ENCODE data around the gene DNAJB5.
"Not testable (repeated sequence)": the region's sequence is repeated elsewhere in the genome, so short reads cannot be mapped to it uniquely, and the experiment has no call there.

DNAJB5 gene

DNA sequence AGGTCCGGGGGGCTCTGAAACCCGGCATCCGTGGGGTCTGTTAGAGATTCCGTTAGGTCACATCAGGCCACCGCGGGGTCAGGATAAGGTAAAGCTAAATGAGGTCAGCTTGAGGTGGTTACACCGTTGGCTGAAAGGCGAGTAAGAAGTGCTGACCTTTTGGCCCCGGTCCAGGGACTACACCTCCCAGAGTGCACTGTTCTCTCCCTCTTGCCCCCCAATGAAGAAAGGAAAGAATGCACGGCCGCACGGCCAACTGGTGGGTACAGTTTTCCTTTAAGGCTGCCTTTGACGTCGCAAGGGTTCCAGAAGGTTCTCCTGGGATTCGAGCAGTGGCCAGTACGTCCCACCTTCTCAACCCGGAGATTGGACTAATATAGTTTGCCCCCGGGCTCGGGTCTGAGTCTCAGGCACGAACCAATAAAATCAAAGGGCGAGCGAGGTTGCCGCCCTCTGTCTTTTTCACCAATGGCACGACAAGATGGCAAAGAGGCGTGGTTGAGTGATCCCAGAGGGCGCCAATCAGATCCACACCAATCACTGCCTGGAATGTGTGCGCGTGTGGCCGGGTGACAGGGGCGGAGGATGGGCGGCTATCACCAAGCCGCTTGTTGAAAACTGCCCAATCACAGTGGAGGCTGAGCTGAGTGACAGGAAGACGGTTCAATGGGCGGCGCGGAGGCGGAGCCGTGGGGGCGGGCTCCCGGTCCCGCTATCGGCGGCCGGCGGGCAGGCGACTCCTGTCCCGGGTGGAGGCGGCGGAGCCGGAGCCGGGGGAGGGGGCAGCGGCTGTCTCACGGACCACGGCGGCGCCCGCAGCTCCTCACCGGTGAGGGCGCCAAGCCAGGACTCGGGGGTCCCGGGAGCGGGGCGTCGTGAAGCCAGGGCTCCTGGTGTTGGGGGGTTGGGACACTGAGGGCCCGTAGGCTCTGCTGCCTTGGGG is at the start of gene DNAJB5:
Gene DNAJB5, plus strand, starts transcription at position 743 of the 943 bp plus-strand sequence. CDS start 886 bp downstream, outside the sequence.
- DNase-seq: peak; percentile 99 to 100

DNA sequence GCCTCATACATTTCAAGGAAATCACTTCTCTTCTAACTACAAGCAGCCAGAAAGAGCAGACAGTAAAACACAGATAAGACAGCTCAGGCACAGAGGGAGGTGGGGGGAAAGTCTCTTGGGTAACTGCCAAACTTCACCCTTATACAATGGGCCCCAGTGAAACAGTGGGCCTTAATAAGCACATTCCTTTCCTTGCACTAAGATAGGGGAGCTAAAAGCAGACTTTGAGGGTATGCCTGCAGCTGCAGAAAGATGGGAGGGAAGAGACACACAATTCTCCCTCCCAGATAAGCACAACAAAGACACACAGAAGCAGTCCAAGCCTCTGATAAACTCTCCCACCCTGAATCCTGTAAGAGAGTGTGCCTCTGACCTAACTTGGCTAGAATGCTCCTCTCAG is 49.6 kb upstream of the DNAJB5 start:
- not testable (repeated sequence) for DNase-seq

DNA sequence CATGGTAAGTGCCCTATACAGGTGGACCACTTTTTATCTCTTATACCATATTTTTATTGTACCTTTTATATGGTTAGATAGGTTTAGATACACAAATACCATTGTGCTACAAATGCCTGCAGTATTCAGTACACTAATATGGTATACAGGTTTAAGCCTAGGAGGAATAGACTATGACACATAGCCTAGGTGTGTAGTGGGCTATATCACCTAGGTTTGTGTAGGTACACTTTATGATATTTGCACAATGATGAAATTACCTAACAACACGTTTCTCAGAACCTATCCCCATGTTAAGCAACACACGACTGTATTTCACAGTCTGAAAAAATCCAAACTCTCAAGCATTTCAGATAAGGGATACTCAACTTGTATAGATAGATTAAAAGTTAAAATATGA is 41.1 kb upstream of the DNAJB5 start:
- DNase-seq: no peak

DNA sequence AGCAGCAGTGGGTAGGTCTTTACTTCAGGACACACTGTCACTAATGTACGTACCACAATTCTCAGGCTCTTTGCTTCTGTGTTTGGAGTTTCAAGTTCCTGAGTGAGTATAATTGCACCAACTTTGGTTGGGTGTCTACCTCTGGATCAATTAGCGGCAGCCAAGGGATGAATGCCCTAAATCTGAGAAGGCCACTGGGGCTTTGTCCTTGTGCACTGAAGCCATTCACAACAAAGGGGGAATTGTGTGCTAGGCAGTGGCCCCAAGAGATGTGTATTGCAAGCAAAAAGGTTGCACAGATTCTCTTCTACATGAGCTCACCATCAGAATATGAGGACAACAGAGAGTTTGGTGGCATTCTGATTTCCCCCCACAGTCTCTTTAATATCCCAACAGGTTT is 35.3 kb upstream of the DNAJB5 start:
- DNase-seq: no peak

DNA sequence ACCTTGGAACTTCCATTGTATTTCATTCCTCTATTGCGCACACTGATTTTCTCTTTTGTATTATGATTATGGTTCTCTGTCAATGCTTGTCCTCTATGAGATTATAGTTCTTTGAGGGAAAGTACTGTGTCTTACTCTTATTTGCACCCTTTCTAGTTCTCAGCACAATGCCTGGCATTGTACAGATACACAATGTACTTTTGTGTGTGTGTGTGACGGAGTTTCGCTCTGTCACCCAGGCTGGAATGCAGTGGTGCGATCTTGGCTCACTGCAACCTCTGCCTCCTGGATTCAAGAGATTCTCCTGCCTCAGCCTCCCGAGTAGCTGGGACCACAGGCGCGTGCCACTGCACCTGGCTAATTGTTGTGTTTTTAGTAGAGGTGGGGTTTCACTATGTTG is 33.5 kb upstream of the DNAJB5 start:
- DNase-seq: not testable (repeated sequence)

DNA sequence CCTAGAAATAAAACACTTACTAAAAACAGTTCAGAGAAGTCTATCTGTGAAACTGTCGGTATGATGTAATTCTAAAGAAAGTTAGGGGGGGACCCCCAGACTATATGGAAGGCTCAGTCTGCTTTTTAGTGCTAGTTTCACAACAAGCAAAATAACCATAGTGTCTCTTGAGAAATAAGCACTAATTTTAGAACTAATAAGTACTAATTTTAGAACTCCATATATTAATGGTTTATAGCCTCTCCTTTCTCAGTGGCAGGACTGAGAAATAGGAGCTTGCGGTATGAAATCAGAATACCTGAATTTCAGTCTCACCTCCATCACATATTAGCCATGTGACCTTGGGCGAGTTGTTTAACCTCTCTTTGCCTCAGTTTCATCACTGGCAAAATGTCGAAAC is 32.9 kb upstream of the DNAJB5 start:
- DNase-seq: no peak

DNA sequence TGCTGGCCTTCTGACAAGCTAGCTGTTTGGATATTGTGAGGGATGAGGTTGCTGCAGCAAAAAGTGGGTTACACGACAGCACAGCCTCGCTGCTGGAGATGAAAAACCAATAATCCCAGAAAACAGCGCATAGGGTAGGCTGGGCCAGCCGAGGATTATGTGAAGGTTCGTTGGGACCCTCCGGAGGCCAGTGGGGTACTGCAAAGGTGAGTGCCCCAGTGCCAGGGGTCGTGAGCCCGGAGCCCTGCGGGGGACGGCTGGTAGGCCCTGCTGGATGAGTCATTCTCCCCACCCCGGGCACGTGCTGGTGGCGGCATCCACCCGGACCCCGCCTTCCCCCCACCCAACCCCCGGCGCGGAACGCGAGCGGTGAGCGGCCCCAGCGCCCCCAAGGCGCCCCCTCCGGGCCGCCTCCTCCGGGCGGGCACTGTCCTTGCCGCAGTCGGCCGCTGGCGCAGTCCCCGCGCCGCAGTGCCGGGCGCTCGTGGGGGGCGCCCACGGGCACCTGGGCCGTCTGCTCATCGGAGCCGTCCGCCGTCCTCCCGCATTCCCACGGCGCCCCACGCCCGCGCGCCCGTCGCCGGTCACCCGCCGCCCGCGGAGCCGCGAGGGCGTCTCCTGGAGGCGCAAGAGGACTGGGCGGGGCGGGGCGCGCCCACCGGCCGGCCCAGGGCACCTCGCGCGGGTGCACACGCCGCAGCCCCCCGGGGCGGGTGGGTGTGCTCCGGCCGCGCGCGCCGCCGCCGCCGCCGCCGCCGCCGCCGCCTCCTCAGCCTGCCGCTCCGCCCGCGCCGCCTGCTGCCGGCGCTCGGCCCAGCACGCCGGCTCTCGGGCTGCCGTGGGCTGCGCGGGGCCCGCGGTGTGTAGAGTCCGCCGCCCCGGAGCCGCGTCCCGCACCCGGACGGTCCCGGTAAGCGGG is 31.8 kb upstream of the DNAJB5 start, which contains the start of gene PHF24:
Gene PHF24, plus strand, starts transcription at position 794 of the 919 bp plus-strand sequence. CDS start 13,014 bp downstream, outside the sequence.
- DNase-seq: no peak

DNA sequence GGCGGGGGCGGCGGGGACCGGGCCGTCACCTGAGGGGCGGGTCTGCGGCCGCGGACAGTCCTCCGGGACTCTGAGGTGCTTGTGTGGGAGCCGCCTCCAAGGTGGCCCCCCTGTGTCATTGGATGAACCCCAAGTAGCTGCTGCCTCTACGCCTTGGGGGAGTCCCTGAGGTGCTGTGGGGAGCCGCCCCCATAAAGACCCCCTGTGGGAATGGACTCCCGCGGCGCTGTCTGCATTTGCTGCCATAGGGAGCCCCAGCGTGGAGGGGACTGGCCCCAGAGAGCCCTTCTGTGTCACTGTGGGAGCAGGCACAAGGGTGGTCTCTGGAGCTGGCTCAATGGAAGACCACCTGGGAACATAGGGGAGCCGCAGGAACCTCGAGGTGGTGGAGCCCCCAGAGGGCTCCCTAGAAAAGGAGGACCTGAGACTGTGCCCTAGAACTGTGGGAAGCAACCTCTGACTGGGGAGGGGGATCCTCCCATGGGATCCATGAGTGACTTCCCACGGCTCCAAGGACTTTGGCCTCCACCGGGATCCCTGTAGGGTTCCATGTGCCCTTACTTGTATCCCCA is 31.0 kb upstream of the DNAJB5 start:
- DNase-seq: no peak

DNA sequence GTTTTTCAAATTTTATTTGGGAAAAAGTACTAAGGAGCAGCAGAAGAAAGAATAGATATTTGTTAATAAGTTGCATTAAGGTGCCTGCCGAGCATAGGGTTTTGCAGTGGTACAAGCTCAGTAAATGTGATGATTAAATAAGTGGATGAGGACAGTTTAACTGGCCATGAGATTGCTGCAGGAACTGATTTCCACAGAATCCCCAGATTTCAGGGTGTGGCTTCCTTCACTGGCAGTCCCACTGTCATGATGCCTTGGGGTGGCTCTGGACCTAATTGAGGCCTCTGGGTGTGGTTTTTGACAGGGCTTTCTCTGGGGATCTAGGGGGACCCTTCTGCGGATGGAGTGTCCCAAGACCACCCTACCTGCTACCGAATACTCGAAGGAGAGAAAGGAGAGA is 30.1 kb upstream of the DNAJB5 start:
- DNase-seq: no peak

DNA sequence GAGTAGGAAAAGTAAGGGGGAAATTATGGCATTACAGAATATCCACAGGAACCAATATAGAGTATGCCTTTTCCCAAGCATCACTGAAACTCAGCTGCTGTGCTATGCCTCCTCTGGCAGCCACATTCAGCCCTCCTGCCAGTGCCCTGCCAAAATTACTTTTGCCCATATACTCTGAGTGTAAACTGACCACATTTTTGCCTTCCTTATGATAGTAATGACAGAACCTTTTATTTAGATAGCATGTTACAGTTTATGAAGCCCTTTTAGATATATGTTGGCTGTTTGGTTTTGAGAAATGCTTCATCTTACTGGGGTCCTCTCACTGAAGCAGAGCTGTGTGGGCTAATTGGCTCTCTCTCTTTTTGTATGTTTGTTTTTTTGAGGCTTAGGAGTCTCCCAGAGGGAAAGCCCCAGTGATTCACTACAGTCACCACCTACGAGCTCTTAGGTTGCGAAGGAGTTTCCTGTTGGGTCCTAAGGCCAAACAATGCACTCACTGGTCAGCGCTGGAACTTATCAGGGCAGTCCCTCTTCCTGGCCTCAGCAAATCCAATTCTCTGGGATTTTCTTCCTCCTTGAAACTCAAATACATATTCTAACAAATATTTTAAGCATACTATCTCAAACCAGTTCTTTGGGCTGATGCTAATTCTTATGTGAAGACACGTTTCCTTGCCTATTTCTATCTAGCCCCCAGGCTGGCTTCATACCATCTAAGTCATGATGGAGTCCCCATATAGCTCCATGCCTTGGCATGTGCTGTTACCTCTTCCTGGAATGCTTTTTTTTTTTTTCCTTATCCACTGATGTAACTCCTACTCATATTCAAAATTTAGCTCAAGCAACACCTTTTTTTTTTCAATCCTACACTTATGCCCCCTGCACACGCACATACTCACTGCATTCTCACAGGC is 27.7 kb upstream of the DNAJB5 start:
- no peak for DNase-seq

DNA sequence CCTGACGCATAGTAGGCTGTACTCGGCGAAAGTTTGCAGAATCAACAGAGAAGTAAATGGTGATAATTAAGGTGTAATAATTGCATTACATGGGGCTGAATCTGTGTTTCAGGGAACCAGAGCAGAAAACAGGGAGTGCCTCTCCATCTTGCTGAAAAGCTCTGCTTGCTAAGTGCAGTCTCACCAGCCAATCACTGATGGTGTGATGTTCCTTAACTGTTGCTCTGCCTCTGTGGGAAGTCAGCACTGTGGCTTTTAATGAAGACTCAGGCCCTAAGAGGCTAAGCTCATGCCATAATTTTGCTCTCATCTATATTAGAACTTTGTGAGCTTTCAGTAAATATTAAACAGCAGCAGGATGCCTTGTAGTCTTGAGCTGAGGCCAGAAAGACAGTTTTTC is 27.0 kb upstream of the DNAJB5 start:
- no peak for DNase-seq

DNA sequence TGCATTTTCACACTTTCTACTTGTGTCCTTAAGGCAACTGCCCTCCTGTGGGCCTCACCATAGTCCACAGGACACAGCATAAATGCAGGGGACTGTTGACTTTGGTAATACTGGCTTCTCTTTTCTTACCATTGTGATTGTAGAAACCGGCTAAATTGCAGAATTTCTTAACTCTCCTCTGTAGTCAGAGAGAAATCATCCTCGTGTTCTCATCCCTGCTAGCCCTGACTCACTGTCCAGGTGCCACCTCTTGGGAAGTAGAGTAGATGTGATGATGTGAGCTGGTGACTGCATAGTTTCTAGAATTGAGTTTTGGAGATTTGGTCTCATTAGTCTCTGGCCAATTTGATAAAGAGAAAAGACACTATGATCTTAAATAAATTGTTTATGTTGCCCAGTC is 26.0 kb upstream of the DNAJB5 start:
- no peak for DNase-seq

DNA sequence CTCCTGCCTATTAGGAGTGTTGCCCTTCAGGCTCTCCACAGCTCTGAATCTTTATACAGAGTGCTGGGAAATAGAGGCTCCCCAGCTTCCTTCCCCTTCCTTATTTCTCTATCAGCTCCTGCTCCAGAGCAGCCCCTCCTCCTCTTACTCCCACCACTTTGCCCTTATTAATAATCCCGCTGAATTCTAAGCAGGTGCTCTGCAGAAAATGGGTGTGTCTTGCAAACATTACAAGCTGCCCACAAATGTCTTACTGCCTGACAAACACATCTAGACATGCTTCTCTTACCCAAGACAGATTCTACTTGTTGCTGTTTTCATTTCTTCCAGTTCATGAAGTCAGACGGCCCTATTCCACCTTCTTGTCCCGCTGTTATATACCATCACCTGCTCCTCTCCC is 25.1 kb upstream of the DNAJB5 start:
- DNase-seq: no peak

DNA sequence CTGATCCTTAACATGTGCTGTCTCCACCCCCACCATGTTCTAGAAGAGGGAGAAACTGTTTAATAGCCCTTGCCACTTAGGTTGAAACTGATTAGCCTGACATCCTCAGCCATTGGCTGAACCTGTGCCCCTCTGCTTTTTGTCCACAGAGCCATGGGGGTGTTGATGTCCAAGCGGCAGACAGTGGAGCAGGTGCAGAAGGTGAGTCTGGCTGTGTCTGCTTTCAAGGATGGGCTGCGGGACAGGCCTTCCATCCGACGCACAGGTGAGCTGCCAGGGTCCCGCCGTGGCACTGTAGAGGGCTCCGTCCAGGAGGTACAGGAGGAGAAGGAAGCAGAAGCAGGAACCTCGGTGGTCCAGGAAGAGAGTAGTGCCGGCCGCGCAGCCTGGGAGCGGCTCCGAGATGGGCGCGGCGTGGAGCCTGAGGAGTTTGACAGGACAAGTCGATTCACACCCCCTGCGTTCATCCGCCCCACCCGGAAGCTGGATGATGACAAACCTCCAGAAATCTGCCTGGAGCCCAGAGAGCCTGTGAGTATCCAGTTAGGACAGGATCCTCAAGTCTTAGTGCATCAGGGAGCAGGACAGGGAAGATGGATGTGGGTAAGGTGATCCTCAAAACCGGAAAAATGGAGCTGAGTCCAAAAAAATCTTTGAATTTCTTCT is 18.3 kb upstream of the DNAJB5 start:
- no peak for DNase-seq

DNA sequence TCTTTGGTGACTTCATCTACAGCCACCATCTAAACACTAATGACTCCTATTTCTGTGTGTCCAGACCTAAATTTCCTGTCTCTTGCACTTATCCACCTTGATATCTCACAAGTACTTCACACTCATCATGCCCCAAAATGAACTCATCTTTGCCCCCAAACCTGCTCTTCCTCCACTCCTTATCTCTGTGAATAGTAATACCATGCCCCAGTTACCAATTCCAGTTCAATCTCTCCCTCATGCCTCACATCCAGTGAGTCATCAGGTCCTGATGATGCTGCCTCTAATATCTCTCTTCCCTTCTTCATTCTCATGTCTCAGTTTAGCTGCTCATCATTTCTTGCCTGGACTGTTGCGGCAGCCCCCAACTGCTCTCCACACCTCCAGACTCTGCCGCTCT is 14.9 kb upstream of the DNAJB5 start:
- no peak for DNase-seq

DNA sequence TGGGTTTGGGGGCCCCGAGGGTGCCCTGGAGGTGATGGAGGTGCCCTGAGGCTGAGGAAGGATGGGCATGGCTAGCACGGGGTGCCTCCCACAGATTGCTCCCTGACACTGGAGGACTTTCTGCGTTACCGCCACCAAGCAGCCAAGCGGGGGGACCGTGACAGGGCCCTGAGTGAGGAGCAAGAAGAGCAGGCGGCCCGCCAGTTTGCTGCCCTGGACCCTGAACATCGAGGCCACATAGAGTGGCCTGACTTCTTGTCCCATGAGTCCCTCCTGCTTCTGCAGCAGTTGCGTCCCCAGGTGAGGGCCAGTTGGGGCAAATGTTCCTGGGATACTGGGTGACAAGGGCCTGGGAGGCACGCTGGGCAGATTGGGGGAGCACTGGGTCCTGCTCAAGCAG is 13.1 kb upstream of the DNAJB5 start:
- no peak for DNase-seq

DNA sequence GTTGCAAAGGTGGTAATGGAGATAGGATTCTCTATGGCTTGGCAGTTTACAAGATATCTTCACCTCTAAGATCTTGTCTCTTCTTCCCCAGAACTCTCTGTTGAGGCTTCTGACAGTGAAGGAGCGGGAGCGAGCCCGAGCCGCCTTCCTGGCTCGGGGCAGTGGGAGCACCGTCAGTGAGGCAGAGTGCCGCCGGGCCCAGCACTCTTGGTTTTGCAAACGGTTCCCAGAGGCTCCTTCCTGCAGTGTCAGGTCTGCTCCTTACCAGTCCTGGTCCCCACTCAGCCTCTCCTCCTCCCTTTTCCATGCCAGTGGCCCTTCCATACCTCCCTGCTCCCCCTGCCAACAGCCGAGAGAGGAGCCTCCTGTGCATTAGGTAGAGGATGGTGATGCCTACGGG is 12.6 kb upstream of the DNAJB5 start:
- DNase-seq: no peak

DNA sequence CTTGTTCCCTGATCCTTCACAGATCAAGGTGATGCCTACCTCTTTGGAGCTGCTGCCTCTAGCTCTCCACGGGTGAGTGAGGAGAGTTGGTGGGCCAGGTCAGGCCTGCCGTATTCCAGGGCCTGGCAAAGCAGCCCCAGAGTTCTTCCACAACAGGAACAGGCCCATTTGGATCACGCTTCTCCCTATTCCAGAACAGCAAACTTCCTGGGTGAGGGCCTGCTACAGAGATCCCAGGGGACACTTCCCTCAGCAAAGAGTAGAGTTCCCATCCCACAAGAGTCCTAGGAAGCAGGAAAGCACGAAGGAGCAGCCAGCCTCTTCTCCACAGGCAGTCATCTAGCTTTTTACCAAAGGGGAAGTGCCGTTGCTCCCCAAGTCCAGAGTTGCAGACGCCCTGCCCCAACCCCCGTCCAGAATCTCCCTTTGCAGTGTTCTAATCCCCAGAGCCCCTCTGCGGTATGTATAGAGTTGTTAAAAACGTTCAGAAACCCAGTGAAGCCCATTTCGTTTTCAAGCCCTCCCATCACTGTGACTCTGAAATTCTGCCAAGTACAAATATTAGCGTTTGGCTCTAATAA is 9.3 kb upstream of the DNAJB5 start:
- DNase-seq: no peak

DNA sequence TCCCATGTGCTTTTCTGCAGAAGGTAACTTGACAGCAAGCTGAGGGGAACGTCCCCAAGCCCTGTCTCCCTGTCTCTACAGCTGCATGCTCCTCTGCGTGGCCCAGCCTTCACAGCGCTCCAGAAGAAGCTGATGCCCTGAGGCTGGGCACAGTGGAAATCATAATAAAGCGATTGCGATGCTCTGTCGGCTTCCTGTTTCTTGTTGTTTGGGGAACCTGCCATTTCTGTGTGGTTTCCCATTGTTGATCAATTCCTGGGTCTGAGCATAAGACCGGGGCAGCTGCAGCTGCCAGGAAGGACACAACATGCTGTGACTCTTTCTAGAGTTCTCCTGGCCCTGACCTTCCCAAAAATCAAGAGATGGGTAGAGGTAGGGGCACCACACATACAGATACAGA is 7.2 kb upstream of the DNAJB5 start:
- DNase-seq: no peak

DNA sequence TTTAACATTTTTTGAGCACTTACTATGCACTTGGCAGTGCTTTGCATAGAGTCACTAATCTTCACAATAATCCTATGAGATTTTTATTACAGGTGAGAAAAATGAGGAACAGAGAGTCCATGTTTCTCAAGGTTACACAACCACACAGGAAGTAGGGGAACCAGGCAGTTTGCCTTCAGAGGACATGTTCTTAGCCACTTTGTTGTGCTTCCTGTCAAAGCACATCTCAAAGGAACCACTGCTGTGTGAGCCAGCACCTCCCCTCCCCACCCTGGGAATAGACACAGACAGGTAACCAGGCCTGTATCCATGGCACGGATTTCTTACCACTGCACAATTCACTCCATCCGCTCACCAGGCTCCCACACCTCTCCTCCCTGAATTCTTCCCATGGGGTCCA is 6.3 kb upstream of the DNAJB5 start:
- no peak for DNase-seq

DNA sequence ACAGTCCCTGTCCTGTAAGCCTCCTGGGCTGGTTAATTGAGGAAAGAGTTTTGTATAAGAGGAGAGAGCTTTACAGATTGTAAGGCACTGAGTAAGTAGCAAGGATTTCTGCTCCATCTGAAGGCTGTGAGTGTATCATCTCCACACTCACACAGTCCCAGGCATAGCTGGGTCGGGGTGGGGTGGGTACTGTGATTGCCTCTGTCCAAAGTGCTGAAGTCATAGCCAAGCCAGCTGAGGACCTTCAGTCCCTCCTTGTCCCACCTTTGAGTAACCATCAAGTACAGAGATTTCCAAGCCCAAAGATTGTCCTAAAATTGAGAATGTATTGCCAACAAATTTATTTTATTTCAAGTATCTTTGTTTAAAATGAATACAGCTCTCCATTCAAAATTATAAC is 5.5 kb upstream of the DNAJB5 start:
- DNase-seq: no peak
